Panc1 (cell line): Measurements from ENCODE around the gene BCL2.

ENCODE experiments used
- POLR2AphosphoS5 ChIP-seq: IDR thresholded peaks from 2 replicates; pipeline ENCODE4 v1.6.1; 2012; ENCODE audit warnings: mild to moderate bottlenecking, low read depth, low read length, moderate library complexity
- SIN3A ChIP-seq: IDR thresholded peaks from 2 replicates; pipeline ENCODE4 v1.6.1; 2012; ENCODE audit warnings: low read depth, mild to moderate bottlenecking, low read length, moderate library complexity, borderline replicate concordance; ENCODE audit not compliant: insufficient read depth
- TF ChIP-seq, protein P1 (sequence below): fragments of 450-650 bp; IDR thresholded peaks from 2 replicates; pipeline ENCODE4 v1.5.1; 2017; ENCODE audit warnings: mild to moderate bottlenecking
- TF ChIP-seq, protein P2 (sequence below), 2 experiments: IDR thresholded peaks; 2 replicates each; pipeline ENCODE4 v1.6.1; 2011 to 2012; ENCODE audit warnings: low read depth in 2 of 2, control low read depth in 1 of 2, low read length in 1 of 2, mild to moderate bottlenecking in 1 of 2, moderate library complexity in 1 of 2; ENCODE audit not compliant: insufficient read depth in 1 of 2

DNA sequence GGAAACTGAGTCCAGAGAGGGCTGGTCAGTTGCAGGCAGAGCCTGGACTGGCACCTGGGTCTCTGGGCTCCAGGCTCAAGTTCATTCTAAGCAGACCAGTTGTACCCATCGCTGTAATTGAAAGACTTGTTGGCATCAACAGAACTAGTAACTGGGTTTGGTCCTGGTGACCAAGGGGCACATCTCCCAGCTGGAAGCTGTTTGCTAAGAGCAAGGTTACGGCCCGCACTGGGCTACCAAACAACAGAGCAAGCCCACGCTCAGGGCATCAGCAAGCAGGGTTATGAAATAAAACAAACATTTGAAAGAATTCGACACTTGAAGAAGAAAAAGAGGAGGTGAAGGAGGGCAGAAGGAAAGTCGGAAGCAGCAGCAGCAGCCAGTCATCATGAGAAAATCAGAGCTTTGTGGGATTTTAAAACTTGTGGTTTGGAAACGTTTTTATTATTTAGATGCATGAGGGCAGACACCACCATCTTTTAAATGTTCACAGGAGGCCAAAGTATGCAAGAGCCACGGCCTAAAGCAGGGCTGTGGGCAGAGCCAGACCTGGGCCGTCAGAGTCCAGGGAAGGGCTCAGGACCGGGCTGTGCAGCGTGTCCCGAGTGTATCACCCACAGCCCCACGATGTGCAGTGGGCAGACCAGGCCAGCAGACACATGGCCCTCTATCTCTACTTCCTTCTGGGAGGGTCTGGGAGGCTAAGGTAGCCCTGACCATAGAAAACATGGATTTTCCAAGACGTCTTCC, 220.3 kb downstream of the BCL2 start:
- TF ChIP-seq, protein P1, sequence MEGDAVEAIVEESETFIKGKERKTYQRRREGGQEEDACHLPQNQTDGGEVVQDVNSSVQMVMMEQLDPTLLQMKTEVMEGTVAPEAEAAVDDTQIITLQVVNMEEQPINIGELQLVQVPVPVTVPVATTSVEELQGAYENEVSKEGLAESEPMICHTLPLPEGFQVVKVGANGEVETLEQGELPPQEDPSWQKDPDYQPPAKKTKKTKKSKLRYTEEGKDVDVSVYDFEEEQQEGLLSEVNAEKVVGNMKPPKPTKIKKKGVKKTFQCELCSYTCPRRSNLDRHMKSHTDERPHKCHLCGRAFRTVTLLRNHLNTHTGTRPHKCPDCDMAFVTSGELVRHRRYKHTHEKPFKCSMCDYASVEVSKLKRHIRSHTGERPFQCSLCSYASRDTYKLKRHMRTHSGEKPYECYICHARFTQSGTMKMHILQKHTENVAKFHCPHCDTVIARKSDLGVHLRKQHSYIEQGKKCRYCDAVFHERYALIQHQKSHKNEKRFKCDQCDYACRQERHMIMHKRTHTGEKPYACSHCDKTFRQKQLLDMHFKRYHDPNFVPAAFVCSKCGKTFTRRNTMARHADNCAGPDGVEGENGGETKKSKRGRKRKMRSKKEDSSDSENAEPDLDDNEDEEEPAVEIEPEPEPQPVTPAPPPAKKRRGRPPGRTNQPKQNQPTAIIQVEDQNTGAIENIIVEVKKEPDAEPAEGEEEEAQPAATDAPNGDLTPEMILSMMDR: no peak
- TF ChIP-seq SIN3A: no peak
- no peak for TF ChIP-seq POLR2AphosphoS5
- TF ChIP-seq, protein P2, sequence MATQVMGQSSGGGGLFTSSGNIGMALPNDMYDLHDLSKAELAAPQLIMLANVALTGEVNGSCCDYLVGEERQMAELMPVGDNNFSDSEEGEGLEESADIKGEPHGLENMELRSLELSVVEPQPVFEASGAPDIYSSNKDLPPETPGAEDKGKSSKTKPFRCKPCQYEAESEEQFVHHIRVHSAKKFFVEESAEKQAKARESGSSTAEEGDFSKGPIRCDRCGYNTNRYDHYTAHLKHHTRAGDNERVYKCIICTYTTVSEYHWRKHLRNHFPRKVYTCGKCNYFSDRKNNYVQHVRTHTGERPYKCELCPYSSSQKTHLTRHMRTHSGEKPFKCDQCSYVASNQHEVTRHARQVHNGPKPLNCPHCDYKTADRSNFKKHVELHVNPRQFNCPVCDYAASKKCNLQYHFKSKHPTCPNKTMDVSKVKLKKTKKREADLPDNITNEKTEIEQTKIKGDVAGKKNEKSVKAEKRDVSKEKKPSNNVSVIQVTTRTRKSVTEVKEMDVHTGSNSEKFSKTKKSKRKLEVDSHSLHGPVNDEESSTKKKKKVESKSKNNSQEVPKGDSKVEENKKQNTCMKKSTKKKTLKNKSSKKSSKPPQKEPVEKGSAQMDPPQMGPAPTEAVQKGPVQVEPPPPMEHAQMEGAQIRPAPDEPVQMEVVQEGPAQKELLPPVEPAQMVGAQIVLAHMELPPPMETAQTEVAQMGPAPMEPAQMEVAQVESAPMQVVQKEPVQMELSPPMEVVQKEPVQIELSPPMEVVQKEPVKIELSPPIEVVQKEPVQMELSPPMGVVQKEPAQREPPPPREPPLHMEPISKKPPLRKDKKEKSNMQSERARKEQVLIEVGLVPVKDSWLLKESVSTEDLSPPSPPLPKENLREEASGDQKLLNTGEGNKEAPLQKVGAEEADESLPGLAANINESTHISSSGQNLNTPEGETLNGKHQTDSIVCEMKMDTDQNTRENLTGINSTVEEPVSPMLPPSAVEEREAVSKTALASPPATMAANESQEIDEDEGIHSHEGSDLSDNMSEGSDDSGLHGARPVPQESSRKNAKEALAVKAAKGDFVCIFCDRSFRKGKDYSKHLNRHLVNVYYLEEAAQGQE (IDR thresholded peaks at IDR 0.05; ENCODE audit: insufficient read depth in 1 of 2, low read depth in 2 of 2, low read length in 1 of 2): no peak
